HT-29 (cell line): ENCODE measurements around the gene ZNF567. TPM values are rescaled to one million over a fixed set of nuclear protein-coding genes. Genes with fewer than 3 reads are reported as not detected.
A peak's percentile ranks its signal among the peaks of the same experiment; 100 is the strongest.
"Not testable (repeated sequence)": the region's sequence is repeated elsewhere in the genome, so short reads cannot be mapped to it uniquely, and the experiment has no call there.

Experiments used
- DNase-seq: peaks from one replicate; pipeline ENCODE4 v3.0.0-alpha.2; 2015; ENCODE audit warnings: low spot score
- total RNA-seq: library from RNA; depleted of rRNA; stranded (reverse); fragments of >200 nt; shearing (Covaris generic); gene quantifications from 2 replicates; pipeline ENCODE4 v1.2.3, GENCODE V29; 2014; rRNA removed

The ZNF567 gene
- total RNA-seq: 0.41 and 0.86 TPM in 2 replicates

DNA sequence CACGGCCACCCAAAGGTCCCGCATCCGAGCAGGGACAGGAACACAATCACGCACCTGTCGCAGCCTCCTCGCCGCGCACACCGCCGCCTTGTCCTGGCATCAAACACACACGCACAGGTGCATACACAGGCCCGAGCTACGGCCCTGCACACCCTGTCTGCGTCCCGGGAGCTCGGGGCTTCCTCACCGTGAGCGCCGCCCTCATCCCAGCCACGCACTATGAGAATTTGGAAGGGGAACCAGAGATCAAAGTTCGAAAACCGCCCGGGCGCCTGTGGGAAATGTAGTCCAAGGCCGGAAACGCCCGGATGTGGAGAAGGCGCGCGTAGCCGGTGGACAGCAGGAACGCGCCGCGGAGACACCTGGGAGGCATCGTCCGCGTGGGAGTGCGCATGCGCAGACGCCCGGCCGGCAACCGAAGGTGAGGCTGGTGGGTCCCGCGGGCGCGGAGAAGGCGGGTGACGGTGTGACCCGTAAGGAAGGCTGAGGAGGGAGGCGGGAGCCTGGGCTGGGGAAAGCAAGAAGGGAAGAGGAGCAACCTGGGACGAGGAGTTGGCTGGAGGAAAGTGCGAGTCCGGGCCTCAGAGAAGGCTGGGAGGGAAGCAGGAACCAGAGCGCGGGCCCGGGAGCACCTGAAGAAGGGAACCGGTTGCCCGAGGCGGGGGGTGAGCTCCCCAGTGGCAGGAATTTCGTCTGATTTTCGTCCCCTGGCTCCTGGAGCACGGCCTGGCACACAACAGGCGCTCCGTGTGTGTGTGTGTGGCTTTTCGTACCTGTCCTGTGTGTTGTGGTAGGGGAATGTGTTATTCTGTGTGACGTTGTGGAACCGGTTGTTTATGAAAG lies at the start of gene ZNF567:
Gene ZNF567 (plus strand): TSS at position 399 of the 843 bp plus-strand sequence. CDS start 7,256 bp downstream, outside the sequence.
- DNase-seq: peak; percentile 73

- DNase-seq: peak; percentile 2
Observed at GRCh38 chr19:36638862-36639510, 48.4 kb upstream of the ZNF567 start.

GRCh38 chr19:36646746-36647145 lies 40.7 kb upstream of the ZNF567 start:
- DNase-seq: no peak

DNA sequence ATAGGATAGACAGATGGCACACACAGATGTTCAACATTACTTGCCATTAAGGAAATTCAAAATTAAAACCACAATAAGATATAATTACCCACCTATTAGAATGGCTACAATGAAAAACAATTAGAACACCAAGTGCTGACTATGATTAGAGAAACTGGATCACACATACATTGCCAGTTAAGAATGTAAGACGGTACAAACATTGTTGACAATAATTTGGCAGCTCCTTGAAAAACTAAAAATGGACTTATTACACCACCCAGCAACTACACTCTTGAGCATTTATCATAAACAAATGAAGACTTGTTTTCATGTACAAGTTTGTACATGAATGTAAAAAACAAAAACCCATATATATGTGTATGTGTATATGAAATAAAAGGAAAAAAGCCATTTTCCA lies 34.5 kb upstream of the ZNF567 start:
- no peak for DNase-seq

GRCh38 chr19:36665832-36666231 lies 21.6 kb upstream of the ZNF567 start:
- no peak for DNase-seq

GRCh38 chr19:36668646-36669045 lies 18.8 kb upstream of the ZNF567 start:
- DNase-seq: no peak

- DNase-seq: no peak
Observed at GRCh38 chr19:36672368-36672767, 15.0 kb upstream of the ZNF567 start.

DNA sequence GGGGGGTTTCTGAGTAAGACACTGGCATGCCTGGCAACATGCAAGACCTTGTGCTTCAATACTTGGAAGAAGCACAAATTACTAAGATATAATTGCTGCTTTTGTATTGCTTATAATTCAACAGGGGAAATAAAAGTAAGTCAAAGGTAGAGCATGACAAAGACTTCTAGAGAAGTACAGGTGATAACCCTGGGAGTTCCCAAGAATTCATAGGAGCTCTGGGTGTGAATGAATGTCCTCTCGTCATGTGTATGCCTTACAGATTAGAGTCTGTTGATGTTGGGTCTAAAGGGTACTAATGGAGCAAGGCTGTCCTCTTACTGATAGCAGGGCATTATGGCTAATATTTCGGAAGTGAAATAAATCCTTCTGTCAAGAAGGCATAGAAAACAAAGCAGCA lies 13.2 kb upstream of the ZNF567 start:
- DNase-seq: no peak

DNA sequence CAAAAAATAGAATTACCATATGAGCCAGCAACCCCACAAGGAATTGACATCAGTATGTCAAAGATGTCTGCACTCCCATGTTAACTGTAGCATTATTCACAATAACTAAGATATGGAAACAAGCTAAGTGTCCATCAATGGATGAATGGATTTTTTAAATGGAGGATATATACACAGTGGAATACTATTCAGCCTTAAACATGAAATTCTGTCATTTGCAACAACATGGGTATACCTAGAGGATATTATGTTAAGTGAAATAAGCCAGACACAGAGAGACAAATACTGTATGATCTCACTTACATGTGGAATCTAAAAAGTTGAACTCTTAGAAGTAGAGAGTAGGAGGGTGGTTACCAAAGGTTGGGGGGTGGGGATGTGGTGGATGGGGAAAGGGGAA lies 8.0 kb upstream of the ZNF567 start:
- no peak for DNase-seq

GRCh38 chr19:36685835-36686234 lies 1.6 kb upstream of the ZNF567 start:
- DNase-seq: no peak

DNA sequence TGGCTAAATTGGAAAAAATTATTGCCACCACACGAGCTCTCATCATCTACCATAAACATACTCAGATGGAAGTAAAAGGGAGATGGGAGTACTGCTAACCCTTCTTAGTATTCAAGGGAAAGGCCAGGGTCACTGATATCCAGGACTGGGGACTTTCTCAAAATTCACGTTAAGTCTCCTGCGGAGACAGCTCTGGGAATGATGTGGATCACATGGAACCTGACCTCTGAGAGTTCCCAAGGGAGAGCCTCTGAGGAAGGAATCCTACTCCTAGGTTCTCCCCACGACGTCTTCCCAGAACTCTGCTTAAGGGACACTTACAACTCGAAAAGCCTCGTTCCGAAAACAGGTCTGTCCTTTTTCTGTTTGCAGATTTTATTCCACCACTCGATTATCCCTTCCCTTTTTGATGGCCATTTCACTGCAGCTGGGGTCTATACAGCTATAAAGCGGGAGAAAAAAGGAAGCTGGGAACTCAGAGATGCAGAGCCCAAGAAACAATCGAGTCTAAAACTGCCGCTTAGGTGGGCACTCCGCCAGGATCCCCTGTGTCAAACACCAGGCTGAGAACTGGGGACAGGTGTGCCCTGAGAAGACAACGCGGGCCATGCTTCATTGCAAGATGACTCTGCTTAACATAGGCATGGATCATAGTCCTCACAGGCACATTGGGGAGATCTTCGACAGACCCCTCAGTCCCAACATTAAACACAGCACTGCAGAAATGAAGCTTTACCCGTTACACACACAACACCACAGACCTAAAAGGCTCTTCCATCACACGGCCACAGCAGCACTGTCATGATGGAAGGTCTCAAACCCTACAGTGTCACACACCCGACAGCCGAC lies 823 bp upstream of the ZNF567 start:
- no peak for DNase-seq

DNA sequence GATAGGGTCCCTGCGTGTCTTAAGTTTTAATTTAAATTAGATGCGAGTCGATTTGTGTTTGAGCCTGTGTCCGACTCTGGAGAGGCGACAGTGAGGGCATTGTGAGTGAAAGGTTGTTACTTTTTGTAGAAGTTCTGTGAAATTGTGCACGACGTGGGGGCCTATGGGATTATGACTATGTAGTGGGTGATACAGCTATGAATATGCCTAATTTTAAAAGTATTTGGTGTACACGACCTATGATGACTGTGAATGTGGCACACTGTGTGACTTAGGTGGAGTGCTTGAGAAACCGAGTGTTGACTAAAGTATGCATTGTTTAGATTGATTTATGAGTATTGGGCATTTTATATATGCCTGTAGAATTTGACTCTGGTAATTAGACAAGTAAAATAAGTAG lies 646 bp downstream of the ZNF567 start:
- DNase-seq: no peak

GRCh38 chr19:36707134-36707533 lies 19.7 kb downstream of the ZNF567 start:
- DNase-seq: no peak

DNA sequence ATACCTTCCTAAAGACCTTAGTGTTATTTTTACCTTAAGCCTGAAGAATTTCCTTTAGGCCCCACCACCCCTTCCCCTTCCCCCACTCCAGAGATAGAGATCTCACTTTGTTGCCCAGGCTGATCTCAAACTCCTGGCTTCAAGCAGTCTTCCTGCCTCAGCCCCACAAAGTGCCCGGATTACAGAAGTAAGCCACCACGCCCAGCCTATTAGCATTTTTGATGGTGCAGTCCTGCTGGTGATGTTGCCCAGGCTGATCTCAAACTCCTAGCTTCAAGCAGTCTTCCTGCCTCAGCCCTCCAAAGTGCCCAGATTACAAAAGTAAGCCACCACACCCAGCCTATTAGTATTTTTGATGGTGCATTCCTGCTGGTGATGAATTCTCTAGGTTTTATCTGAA lies 22.0 kb downstream of the ZNF567 start:
- DNase-seq: no peak

- no peak for DNase-seq
Observed at GRCh38 chr19:36719687-36720556, 32.5 kb downstream of the ZNF567 start.

DNA sequence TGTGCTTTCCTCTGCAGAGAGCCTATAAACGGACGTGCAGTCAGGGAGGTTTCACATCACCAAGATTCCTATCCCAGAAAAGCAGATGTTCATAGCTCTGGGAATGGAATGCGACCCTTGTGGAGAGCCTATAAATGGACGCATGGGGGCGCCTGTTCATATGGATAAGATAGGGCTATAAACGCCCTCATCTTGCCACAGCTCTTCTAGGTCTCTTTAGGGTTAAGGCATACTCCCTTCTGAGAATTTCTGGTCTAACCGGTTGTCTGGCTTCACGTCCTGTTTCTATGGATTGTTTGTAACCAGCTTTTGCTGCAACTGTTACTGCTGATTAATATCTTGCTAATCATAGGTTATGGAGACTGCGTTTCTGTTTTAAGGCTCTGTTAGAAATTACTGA lies 48.8 kb downstream of the ZNF567 start:
- not testable (repeated sequence) for DNase-seq

- DNase-seq: no peak
Observed at GRCh38 chr19:36745870-36746269, 58.5 kb downstream of the ZNF567 start.

- DNase-seq: no peak
Observed at GRCh38 chr19:36747750-36748149, 60.3 kb downstream of the ZNF567 start.

GRCh38 chr19:36748431-36749275 lies 61.2 kb downstream of the ZNF567 start:
- DNase-seq: no peak

DNA sequence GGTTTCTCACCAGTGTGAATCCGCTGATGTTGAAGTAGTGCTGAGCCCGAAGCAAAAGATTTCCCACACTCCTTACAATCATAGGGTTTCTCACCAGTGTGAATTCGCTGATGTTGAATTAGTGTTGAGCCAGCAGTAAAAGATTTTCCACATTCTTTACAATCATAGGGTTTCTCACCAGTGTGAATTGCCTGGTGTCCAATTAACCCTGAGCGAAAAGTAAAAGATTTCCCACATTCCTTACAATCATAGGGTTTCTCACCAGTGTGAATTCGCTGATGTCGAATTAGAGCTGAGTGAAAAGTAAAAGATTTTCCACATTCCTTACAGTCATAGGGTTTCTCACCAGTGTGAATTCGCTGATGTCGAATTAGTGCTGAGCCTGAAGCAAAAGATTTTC lies 62.2 kb downstream of the ZNF567 start:
- not testable (repeated sequence) for DNase-seq
